HUDEP-2 (cell line): ENCODE results near the gene USB1.
A peak's percentile ranks its signal among the peaks of the same experiment; 100 is the strongest.

Experiments used
- DNase-seq, 76 experiments: peaks; one replicate each; lab custom pipeline; 2025; ENCODE audit not compliant: unreplicated experiment in 76 of 76; lab: John Stamatoyannopoulos, UW

Gene USB1

DNA sequence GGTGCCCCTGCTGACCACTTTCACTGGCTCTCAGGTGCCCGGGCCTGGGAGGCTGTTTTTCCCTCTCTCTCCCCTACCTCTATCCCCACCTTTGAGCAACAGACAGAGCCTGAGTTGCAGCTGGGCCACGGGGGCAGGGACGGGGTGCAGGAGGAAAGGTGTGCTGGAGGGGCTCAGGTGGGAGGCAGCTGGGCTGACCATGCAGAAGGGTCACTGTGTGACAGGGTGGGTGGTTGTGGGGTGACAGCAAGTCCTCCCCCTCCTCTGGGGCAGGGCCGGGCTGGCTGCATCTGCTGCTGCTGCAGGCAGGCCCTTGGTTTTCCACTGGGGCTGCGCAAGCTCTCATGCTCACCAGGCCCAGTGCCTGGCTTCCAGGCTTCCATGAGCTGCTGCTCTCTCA is 7.3 kb upstream of the USB1 start:
- no peak for DNase-seq

DNA sequence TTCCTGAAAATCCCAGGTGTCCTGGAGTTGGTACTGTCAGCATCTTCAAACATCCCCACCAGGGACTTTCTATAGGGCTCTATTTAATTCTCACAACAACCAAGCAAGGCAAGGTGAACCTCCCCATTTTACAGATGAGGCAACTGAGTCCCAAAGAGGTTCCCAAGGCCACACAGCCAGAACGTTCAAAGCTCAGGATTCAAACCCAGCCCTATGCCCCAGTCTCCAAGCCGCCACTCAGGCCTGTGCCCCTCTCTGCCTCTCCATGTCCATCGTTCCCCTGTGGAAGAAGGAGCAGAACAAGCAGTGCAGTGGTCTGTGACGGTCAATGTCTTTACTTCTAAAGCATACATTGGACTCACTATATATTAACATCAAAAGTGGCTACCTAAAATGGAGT is 6.8 kb upstream of the USB1 start:
- no peak for DNase-seq

GRCh38 chr16:57994778-57995177 is 6.4 kb upstream of the USB1 start:
- peak in 64 of 76 experiments; percentile 8 to 74 (median 52) for DNase-seq

- DNase-seq, result no peak
These were observed 5.3 kb upstream of the USB1 start for GRCh38 chr16:57995721-57996405.

- no peak for DNase-seq
These were observed 4.6 kb upstream of the USB1 start for GRCh38 chr16:57996406-57997175.

DNA sequence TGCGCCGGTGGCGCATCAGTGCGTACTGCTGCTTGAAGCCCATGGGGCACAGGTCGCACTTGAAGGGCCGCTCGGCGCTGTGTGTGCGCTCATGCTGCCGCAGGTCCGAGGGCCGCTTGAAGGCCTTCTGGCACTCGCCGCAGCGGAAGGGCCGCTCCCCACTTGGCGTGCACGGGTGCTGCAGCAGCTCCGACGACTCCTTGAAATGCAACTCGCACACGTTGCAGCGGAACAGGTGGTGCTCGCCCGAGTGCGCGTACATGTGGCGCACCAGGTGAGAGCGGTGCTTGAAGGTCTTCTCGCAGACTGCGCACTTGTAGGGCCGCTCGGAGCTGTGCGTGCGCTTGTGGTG is 4.1 kb upstream of the USB1 start:
- no peak for DNase-seq

DNA sequence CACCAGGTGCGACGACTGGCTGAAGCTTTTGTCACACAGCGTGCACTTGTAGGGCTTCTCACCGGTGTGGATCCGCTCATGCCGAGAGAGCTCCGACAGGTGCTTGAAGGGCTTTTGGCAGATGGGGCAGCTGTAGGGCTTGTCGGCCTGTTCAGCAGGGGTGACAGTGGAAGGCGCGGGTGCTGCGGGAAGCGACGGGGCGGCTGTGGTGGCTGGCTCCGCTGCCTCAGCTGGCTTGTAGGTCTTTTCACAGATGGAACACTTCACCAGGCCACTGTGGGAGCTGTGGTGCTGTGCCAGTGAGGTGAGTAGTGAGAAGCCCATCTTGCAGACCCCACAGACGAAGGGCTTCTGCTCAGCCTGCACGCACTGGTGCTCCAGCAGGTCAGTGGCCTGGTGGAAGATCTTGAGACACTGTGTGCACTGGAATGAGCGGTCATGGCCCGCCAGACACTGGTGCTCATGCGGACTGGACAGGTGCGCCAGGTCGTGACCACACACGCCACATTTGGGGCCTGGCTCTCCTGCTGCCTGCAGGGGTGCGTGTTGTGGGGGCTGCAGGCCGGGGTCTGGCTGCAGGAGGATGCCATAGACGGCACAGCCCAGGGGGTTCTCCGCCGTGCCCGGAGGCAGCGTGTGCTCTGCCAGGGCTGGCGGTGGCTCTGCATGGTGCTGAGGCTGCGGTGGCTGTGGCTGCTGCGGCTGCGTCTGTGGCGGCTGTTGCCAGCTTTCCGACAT is 3.5 kb upstream of the USB1 start:
- DNase-seq, result no peak

DNA sequence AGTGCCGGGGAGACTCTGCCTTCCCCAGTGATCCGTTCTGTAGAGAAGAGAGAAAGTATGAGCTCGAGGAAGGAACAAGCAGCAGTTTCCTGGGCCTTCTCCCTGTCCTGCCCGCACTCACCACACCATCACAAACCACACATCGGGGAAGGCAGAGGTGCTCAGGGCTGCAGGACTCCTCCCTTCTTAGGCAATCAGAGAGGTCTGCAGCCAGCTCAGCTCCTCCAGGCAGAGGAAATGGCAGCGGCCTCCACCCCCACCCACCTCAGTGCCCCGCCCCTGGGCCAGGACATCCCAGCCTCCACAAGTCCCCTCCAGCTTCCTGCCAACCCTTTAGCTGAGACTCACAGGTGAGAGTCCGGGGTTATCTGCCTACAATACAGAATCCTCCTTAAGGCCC is 2.7 kb upstream of the USB1 start:
- DNase-seq, result peak in 8 of 76 experiments; percentile 5 to 33 (median 14)

DNA sequence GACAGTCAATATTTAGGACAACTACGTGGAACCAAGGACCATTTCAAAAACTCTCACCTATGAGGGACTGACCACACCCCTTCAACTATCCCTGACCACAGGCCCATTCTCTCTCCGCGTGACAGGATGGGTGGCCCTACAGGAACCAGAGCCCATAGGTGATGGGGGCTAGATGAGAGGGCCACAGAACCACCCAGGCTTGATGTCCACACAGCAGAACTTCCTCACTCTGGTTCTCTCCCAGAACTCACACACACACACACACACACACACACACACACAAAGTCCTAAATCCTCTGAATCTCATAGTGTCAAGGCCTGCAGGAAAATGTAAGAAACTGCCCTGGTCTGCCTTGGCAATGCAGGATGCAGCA is 2.2 kb upstream of the USB1 start:
- no peak for DNase-seq

GRCh38 chr16:57999366-57999970 is 1.7 kb upstream of the USB1 start:
- DNase-seq, result peak in 4 of 76 experiments; percentile 3 to 18 (median 8)

- DNase-seq, result peak in 1 of 76 experiments; percentile 48
These were observed 1.1 kb upstream of the USB1 start, which contains the start of gene ZNF319 for GRCh38 chr16:57999971-58000705. ZNF319 (minus strand) TSS chr16:58000672; CDS start chr16:57998265, 2,407 bp downstream.

DNA sequence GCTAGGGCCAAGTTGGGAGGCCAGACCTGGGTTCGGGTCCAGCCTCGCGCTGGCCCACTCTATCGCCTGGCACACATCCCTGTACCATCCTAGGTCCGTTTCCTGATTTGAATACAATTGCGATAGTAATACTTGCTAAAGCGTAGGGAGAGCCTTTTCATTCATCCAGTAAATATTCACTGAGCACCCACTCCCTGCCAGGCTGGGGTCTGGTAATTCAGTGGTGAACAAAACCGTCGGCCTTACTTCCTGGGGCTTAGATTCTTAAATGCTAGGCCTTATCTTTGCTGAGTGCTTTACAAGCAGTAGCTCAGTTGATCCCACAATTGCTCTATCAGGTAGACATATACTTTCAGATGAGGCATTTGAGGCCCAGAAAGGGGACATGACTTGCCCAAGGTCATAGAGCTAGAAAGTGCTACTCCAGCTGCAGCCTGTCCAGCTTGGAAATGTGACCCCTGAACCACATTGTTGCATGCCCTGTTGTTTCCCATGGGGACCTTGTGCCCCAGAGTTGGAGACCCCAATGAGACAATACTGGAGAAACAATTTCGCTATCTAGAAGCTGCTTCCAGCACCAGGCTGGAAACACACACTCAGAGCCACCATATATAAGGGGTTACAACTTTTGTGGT is 691 bp downstream of the USB1 start:
- no peak for DNase-seq

DNA sequence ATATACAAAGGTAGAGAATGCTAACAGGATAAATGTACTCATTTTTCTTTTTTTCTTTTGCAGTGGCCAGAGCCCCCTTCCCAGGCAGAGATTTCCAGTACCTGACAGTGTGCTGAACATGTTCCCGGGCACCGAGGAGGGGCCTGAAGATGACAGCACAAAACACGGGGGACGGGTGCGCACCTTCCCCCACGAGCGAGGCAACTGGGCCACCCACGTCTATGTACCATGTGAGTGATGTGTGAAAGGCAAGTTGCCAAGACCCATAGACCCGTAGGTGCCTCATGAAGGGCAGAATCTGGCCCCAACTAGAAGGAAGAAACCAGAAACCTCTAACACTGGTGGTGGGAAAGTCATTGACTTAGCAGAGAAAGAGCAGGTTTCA is 1.2 kb downstream of the USB1 start:
- DNase-seq, result no peak

DNA sequence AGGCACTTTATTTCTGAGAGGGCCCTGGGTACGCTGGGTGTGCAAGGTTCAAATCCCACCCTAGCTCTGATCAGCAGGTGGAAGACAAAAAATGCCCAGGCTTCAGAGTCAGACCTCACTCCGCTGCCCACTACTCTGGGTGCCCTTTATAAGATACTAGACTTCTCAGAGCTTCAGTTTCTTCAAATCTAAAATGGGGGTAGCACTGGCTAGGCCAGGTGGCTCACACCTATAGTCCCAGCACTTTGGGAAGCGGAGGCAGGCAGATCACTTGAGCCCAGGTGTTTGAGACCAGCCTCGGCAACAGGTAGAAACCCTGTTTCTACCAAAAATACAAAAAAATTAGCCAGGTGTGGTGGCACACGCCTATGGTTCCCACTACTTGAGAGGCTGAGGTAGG is 1.7 kb downstream of the USB1 start:
- no peak for DNase-seq

- DNase-seq, result peak in 7 of 76 experiments; percentile 7 to 33 (median 13)
These were observed 3.5 kb downstream of the USB1 start for GRCh38 chr16:58004736-58005135.

DNA sequence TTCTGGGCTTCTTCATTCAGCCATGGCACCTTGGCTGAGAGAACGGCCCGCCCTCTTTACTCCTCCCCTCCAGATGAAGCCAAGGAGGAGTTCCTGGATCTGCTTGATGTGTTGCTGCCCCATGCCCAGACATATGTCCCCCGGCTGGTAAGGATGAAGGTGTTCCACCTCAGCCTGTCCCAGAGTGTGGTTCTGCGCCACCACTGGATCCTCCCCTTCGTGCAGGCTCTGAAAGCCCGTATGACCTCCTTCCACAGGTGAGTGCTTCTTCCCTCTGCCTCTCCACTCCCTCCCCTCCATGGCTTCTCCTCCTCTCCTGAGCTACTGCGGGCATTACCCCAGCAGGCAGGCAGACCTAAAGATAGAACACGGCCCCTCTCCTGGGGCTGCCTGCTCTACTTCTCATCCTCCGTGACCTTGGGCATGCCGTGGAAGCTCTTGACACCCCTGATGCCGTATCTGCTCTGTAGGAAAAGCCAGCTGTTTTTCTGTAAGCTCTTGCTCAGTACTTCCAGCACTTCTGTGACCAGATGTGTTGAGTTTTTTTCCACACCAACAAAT is 8.7 kb downstream of the USB1 start:
- DNase-seq, result no peak

- DNase-seq, result no peak
These were observed 9.7 kb downstream of the USB1 start for GRCh38 chr16:58010886-58011285.

GRCh38 chr16:58011652-58012051 is 10.4 kb downstream of the USB1 start:
- no peak for DNase-seq

- DNase-seq, result no peak
These were observed 11.3 kb downstream of the USB1 start for GRCh38 chr16:58012481-58012880.
